Stimulated activated CD4-positive, alpha-beta T cell treated with anti-CD3 and anti-CD28 coated beads, Interleukin-1b, Interleukin-23, amount 100 ng/mL, for 1 hour (primary cell): Measurements from ENCODE around the gene KCNJ12.
"Not testable (repeated sequence)": the region's sequence is repeated elsewhere in the genome, so short reads cannot be mapped to it uniquely, and the experiment has no call there.

Source experiments
- DNase-seq, 2 donors: peaks; one replicate each; pipeline ENCODE4 v3.0.0-alpha.2; 2020; ENCODE audit warnings: low read depth in 2 of 2

Gene KCNJ12

GRCh38 chr17:21387616-21388015 lies 11.5 kb downstream of the KCNJ12 start:
- no peak for DNase-seq

DNA sequence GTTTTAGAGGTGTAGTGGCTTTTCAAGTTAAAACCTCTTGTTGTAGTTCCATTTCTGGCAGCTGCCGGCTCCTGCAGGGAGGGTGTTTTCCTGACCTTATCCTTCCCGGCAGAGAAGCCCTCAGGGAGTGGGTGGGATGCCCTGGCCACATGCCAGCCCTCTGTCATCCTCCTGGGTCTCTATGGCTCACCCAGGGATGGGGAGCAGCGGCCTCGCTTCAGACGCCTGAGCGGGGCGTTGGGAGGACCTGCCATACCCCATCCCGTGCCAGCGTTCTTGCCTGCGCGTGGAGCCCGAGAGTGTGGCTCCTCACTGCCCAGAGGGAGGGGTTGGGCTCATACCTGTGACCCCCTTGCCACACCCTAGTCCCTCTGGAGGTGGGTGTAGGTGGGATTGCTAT lies 11.9 kb downstream of the KCNJ12 start:
- no peak for DNase-seq

GRCh38 chr17:21388944-21389343 lies 12.8 kb downstream of the KCNJ12 start:
- no peak for DNase-seq

DNA sequence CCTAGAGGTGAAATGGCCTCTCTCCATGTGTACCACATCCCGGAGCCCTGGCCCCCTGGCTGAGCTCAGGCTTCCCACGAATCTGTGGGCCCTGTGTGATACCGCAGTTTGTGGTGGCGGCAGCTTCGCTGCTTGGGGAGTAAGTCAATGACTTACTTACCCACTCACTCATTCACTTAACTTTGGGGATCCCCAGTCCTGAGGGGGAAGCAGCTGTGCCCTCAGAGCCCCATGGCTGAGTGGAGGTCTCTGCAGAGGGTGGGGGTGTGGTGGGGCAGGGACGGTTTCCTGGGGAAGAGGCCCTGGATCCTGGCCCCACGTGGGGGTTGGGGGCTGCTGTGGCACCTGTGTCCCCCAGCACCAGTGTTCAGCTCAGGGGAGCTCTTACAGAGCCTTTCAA lies 13.2 kb downstream of the KCNJ12 start:
- DNase-seq = no peak

GRCh38 chr17:21390294-21390693 lies 14.1 kb downstream of the KCNJ12 start:
- no peak for DNase-seq

- no peak for DNase-seq
Observed at GRCh38 chr17:21392266-21392665, 16.1 kb downstream of the KCNJ12 start.

- no peak for DNase-seq
Observed at GRCh38 chr17:21394265-21394664, 18.1 kb downstream of the KCNJ12 start.

DNA sequence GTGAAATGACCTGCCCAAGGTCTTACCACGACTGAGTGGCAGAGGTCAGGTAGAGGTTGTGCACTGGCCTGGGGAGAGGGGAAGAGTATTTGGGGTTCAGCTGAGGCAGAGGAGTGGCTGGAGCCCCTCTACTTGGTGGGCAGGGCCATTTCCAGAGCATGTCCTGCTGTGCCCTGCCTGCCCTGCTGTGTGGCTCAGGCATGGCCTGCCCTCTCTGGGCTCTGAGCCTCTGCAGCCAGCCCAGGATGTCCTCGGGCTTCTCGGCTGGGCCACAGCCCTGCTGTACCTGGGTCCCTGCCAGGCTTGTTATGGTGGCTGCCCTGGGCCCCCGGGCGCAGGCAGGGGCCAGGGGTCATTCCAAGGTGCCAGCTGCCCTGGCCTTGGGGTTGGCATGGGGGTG lies 19.6 kb downstream of the KCNJ12 start:
- DNase-seq = no peak

GRCh38 chr17:21396237-21396636 lies 20.1 kb downstream of the KCNJ12 start:
- DNase-seq = no peak

- DNase-seq = no peak
Observed at GRCh38 chr17:21397341-21398190, 21.4 kb downstream of the KCNJ12 start.

DNA sequence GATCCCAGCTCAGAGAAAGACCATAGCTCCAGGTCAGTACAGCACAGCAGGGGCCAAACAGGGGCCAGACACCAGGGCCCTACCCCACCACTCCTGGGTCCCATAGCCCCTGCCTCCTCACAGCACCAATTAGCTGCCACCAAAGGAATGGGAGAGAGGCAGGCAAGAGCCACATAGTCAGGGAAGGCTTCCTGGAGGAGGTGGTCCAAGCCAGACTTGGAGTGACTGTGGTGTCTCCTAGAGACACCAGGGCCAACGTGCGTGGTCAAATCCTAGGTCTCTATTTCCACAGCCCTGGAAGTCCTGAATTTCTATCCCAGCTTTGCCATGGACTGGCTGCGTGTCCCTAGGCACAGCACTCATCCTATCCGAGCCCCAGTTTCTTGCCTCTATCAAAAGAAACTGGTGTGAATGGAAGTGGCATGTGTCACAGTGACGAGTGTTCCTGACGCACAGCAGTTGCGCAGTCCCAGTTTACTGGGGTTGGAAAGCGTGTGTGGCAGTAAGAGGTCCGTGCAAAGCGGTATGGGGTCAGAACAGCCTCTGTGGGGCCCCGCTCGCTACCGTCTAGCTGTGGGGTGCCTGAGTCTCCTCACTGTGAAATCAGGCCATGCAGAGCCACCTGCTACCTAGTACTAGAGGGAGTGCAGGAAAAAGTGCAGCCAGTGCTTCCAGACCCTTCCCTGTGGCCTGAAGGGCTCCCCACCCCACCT lies 23.5 kb downstream of the KCNJ12 start:
- DNase-seq = no peak

- not testable (repeated sequence) for DNase-seq
Observed at GRCh38 chr17:21400187-21400569, 24.0 kb downstream of the KCNJ12 start.

DNA sequence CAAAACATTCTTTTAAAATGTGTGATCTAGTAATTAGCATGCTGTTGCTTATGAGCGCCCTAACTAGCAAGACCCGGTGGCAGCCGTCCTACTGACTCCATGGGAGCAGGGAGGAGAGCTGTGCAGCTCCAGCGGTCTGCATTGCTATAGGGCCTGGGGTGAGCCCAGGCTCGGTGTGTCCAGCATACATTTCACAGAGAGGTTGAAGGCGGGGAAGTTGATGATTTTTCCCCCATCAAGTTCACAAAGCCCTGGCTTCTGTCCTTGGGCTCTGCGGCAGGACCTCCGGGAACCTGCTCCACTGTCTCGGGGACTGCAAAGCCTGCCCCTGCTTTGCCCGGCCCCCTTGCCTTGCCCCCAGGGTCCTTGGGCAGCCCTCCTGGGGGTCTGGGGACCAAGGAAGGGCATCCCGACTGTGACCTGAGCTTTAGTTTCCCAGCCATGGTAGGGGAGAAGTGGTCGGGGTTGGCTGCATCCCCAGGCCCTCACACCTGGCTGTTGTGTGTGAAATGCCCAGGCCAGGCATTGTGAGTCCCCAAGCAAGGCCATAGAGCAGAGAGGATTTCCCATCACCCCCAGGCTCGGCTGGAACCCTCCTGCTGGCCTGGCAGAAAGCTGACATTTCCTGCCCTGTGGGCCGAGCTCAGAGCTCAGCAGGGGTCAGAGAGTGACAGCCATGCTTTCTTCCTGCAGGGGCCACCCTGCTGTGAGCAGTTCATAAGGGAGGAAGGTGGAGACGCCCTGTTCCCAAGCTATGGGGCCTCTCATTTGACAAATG lies 24.8 kb downstream of the KCNJ12 start:
- no peak for DNase-seq

GRCh38 chr17:21402166-21402571 lies 26.0 kb downstream of the KCNJ12 start:
- DNase-seq = not testable (repeated sequence)

DNA sequence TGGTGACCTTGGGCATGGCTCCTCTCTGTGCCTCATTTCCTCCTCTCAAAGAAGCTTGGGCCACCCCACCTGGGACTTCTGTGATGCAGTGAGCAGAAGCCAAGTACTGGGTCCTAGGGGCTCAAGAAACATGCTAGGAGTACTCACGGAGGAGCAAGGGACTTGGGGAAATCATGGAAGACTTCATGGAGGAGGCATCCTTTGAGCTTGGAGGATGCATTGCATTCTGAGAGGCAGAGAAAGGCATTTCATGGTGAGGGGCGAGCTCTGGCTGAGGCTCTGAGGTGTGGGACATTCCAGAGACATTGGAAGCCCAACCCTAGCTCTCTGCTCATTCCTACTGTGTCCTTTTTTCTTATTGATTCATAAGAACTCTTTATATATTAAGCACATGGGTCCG lies 26.8 kb downstream of the KCNJ12 start:
- DNase-seq = not testable (repeated sequence)

DNA sequence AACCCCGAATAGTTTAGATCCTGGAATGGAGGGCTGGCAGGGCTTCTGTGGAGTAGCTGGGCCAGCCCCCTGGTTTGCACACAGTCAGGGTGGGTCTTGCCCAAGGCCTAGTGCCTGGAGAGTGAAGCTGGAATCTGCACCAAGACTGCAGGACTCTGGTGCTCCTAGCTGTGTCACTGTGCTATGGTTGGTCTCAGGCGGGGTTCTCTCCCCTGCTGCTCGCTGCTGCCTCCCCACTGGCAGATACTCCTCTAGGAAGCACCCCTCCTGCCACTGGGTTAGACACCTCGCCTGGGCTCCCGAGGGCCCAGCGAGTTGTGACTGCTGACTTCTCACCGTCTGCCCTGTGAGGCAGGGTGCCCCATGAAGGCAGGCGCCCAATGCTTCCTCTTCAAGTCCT lies 27.9 kb downstream of the KCNJ12 start:
- not testable (repeated sequence) for DNase-seq

GRCh38 chr17:21404539-21404938 lies 28.4 kb downstream of the KCNJ12 start:
- DNase-seq = not testable (repeated sequence)

GRCh38 chr17:21404956-21405731 lies 29.0 kb downstream of the KCNJ12 start:
- not testable (repeated sequence) for DNase-seq

DNA sequence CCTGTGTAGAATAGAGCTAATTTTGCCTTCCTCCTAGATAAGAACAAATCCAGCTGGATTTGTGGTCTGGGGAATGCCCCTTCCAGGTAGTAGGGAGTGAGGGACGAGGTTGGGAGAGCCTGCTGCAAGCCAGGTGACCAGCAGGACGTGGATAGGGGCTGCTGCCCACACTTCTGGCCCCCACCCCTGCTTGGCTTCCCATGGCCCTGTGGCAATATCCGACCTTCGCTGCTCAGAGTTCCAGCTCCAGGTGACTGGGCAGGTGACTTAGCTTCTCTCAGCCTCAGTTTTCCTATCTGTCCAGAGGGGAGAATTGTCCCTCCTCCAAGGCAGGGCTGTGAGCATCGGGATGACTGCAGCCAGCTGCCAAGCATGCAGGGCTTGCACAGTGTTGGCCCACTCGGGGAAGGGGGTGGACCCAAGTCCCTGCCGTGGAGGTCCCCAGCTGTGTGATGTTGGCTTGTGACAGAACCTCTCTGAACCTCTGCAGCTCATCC lies 29.8 kb downstream of the KCNJ12 start:
- DNase-seq = not testable (repeated sequence)

GRCh38 chr17:21406616-21407404 lies 30.7 kb downstream of the KCNJ12 start:
- not testable (repeated sequence) for DNase-seq
